Stimulated activated naive CD4-positive, alpha-beta T cell treated with Interleukin-2 at 50 U/mL for 16 hours (primary cell): ENCODE measurements around the gene MYO10.
A peak's percentile ranks its signal among the peaks of the same experiment; 100 is the strongest.

Experiments
- DNase-seq: peaks from one replicate; lab custom pipeline; 2025; lab: John Stamatoyannopoulos, UW

MYO10 gene

GRCh38 chr5:16812448-16812847, 123.6 kb downstream of the MYO10 start:
- DNase-seq = no peak

DNA sequence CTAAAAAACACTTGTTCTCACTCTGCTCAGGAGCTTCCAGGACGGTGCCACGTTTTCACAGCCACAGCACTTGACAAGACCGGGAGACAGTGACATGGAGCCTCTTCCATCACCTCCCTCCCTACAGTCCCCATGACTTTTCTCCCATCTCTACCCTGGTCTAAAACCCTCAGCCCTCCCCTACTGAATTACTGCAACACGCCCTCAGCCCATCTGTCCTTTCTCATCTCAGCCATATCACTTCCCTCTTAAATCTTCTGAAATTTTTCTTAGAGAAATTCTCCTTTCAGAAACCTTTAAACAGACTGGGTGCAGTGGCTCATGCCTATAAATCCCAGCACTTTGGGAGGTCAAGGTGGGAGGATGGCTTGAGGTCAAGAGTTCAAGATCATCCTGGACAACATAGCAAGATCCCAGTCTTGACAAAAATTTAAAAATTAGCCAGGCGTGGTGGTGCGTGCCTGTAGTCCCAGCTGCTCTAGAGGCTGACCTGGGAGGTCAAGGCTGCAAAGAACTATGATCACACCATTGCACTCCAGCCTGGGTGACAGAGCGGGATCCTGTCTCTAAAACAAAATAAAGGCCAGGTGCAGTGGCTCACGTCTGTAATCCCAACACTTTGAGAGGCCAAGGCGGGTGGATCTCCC, 125.8 kb downstream of the MYO10 start:
- DNase-seq = no peak

- no peak for DNase-seq
These were observed 126.5 kb downstream of the MYO10 start for GRCh38 chr5:16809395-16810207.

GRCh38 chr5:16809010-16809394, 127.1 kb downstream of the MYO10 start:
- DNase-seq = no peak

GRCh38 chr5:16808021-16808420, 128.1 kb downstream of the MYO10 start:
- no peak for DNase-seq

DNA sequence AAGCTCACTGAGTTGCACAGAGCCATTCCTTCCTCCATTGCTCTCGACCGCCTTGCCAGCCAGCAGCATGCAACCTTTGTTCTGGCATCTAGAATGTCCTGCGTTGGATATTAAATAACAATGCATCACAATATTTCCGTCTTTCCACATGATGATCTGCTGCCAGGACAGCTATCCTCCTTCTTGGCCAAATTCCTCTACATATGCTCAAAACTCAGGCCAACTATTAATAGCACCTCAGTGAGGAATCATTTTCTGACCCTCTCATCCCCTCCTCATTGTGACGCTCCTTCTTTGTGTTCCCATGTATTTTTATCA, 128.6 kb downstream of the MYO10 start:
- no peak for DNase-seq

- DNase-seq = no peak
These were observed 129.2 kb downstream of the MYO10 start for GRCh38 chr5:16806711-16807546.

DNA sequence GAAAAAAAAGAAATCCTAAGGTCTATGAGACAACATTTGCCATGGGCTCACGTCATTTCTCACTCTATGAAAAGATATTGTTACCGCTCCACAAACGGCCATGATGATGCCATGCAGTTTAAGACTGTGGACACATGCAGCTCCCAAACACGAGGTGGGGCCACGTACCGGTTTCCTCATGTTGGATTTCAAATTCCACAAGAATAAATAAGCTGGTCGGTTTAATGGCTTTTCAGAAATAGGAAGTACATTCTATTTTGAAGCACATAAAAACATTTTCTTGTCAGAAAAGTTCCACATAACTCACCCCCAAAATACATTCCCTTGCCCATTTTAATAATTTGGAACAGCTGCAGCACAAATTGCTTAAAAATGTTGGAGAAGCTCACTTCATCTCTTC, 130.6 kb downstream of the MYO10 start:
- no peak for DNase-seq

DNA sequence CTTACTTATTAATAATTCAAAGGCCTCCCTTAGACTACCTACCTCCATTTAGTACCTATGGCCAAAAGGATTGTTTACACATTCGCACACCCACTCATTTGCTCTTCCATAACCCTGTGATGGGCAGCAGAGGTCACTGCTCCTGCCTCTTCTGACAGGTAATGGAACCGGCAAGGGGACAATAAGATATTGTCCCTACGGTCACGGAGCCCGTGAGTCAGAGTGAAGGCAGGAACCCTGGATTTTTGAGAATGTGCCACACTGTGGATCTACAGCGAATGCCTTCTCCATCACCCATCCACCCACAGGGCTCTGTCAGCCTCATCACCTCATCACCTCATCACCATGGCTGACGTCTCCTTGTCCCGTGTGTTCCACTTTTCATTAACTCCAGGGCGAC, 132.3 kb downstream of the MYO10 start:
- no peak for DNase-seq

- no peak for DNase-seq
These were observed 135.6 kb downstream of the MYO10 start for GRCh38 chr5:16800477-16800876.

DNA sequence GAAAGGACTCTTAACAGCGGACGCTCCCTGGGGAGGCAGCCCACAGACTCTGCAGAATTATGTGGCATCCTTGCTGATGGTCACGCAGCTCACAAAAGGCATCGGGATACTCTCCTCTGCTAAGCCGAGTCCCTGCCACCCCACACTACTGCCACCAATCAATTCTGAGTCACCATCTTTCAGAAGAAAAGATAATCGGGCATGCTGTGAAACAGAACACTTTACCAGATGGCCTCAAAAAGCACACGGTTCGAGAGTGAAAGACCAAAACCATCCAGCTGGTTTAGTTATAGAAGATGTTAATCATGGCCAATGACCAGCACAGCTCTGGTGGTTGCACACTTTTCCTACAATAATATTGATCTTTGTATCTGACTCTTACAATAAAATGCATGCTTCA, 136.3 kb downstream of the MYO10 start:
- DNase-seq = no peak

DNA sequence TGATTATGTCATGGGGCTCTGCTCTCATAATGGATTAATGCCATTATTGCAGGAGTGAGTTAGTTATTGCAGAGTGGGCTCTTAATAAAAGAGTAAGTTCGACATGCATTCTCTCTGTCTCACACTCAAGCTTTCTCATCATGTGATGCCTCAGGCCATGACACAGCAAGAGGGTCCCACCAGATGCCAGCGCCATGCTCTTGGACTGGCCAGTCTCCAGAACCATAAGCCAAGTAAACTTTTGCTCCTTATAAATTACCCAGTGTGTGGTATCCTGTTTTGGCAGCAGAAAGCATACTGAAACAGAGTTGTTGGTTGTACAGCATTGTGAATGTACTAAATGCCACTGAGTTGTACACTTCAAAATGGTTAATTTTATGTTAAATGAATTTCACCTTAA, 138.1 kb downstream of the MYO10 start:
- DNase-seq = no peak

GRCh38 chr5:16794269-16794913, 141.7 kb downstream of the MYO10 start:
- no peak for DNase-seq

GRCh38 chr5:16792598-16793275, 143.4 kb downstream of the MYO10 start:
- no peak for DNase-seq

DNA sequence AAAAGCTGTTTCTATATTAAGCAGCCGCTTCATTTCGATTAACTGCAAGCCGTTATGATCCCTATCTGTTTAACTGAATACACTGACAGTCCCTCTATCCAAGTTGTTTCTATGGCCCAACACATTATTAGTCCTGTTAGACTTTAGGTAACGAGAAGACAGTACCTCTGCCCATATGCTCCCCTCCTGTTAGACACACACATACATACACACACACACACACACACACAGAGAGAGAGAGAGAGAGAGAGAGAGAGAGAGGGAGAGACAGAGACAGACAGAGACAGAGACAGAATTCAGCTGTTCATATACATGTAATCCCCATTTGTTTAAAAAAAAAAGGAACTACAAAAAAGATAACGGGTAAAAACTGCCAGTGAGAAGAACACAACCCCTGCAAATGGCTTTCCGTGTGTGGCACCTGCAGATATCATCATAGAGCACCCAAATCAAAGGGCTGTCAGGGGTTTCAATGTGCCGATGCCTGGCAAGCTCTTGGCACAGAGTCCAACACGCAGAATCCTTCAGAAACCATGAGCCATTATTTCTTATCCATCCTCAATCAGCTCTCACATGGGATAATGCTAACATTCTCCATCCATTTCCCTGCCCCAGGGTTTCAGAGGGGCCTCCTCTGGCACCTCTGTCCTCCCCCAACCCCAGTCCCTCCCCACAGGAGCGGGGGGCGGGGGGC, 144.0 kb downstream of the MYO10 start:
- no peak for DNase-seq

DNA sequence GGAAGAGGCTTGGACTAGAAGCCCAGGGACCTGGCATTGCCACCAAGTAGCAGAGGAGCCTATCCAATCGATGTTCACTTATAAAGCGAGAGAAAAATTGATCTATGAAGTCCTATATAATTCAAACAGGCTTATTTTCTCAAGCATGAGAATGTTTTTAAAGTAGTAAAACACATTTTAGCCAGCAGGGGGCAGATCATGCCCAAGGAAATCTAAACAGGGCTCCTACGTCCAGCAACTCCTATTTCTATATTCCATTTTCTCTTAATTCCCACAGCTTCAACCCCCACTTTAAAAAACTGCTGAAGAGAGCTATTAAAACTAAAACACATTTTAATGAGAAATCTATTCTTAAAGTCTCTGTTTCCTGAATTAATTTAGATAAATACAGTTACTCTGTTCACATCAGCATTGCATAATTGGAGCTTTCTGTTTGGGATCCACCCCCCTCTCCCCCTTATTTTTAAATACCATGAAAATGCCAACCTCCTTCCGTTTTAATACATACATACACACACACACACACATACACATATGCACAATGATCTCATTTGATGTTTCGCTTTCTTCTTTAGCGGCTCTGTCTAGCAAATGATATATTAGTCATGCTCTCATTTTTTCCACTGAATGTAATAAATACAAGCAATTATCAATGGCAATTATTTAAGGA, 144.9 kb downstream of the MYO10 start:
- peak; percentile 2 for DNase-seq

DNA sequence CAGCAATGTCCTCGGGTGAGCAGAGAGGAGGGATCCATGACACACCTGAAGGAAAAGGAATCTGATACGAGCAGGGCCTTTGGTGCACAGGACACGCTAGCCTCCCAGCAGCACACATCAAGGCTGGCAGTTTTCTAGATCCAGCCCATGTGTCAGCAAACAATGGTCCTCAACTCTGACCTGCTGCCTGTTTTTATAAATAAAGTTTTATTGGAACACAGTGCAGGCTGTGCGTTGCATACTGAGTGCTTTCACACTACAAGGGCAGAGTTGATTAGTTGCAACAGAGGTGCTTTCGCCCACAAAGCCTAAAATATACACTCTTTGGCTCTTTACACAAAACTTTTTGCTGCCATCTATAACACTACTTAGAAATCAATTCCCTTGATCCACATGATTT, 147.1 kb downstream of the MYO10 start:
- no peak for DNase-seq

DNA sequence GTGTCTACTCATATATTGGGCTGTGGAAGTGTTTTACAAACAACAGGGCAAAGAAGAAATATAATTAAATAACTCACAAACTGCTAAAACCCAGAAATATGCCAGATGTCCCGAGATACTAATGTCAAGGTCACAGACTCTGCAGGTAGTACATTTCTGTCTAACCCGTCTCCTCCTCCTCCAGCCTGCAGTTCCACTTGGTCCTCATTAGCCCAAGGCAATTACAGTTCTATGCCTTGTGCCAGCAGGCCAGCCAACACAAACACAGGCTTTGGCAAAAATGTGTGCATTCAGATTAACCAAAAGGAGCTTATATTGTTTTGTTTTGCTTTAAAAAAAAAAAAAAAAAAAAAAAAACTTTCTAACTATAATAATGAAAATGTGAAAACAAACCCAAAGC, 148.8 kb downstream of the MYO10 start:
- no peak for DNase-seq

DNA sequence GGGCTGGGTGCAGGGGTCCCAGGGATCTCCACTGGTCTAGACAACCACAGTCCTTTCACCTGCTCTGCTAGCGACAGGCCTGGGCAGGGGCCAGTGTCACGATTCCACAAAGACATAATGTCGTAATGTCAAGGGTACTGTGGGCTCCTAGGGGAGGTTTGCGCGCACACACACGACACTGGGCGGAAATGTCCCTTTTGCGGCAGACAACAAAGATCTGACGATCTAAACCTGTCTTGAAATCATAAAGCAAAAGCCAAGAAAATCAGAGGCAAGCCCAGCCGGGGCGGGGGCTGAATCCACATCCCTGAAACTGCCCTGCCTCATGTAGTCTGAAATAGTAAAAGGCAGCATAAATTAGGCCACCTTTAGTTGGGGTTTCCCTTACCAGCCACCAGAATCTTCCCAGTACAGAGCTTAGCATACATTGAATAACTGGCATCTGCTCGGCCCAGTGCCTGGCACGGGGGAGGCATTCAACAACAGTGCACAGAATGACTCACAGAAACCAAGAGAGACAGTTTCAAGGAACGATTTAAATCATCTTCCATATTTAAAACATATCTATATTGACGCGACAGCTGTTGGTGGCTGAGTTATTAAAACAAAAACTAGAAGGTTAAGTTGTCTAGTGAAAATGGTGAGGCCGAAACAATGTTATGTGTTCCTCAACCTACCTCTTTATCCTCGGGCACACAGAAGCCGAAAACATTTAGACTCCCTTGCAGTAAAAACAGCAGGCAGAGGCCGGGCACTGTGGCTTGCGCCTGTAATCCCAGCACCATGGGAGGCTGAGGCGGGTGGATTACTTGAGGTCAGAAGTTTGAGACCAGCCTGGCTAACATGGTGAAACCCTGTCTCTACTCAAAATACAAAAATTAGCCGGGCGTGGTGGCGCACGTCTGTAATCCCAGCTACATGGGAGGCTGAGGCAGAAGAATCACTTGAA, 151.0 kb downstream of the MYO10 start:
- peak; percentile 44 for DNase-seq

DNA sequence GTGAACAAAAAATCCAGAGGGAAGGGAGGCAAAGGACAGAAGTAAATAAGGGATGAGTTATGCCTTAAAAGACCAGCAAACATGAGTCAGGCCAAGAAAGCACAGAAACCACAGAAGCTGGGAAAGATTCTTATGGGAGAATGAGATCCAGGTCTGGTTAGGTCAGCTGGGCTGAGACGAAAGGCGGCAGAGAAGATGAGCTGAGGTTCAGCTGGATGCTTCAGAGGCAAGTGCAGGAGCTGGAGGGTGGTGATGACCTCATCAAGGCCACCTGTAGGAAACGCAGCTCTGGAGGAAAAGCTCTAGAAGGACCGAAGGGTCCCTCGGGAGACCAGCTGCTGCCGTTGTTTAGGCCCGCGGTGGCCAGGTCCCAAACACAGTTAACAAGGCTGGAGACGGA, 152.0 kb downstream of the MYO10 start:
- no peak for DNase-seq
